ENCODE results near the gene DIAPH3.

DNA sequence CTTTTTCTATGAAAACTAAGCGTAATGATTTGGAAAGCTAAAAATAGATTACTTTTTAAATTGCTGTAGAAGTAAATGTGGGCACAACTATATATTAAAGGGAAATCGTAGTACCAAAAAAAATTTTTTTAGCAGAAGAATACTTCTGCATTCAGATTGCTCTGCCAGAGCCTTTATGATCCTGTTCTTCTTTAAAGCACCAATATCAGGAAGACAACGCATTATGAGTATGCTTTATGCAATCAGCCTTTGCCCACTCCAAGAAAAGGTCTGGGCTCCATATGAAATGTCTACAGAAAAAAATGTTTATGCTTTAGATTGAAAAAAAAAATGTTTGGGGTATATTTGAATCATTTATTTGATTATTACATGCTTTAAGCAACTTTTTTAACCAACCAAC, 137.4 kb downstream of the DIAPH3 start:
- TF ChIP-seq, protein P1, sequence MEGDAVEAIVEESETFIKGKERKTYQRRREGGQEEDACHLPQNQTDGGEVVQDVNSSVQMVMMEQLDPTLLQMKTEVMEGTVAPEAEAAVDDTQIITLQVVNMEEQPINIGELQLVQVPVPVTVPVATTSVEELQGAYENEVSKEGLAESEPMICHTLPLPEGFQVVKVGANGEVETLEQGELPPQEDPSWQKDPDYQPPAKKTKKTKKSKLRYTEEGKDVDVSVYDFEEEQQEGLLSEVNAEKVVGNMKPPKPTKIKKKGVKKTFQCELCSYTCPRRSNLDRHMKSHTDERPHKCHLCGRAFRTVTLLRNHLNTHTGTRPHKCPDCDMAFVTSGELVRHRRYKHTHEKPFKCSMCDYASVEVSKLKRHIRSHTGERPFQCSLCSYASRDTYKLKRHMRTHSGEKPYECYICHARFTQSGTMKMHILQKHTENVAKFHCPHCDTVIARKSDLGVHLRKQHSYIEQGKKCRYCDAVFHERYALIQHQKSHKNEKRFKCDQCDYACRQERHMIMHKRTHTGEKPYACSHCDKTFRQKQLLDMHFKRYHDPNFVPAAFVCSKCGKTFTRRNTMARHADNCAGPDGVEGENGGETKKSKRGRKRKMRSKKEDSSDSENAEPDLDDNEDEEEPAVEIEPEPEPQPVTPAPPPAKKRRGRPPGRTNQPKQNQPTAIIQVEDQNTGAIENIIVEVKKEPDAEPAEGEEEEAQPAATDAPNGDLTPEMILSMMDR (IDR thresholded peaks at IDR 0.05) = no peak
- TF ChIP-seq ZFX (IDR thresholded peaks at IDR 0.05; ENCODE audit: borderline replicate concordance) = no peak

Measured in 22Rv1 (cell line).